Skeletal muscle satellite cell (primary cell): ENCODE measurements around the gene DKK1.

Experiments
- H3K27me3 ChIP-seq: 2 replicates; pipeline ENCODE4 v1.7.0; 2013; ENCODE audit warnings: low read length; ENCODE audit not compliant: control insufficient read depth, insufficient read depth
- H3K36me3 ChIP-seq: 2 replicates; pipeline ENCODE4 v1.7.0; 2013; ENCODE audit warnings: mild to moderate bottlenecking, control low read depth, low read length; ENCODE audit not compliant: insufficient read depth
- H3K4me1 ChIP-seq: 2 replicates; pipeline ENCODE4 v1.7.0; 2013; ENCODE audit warnings: low read length; ENCODE audit not compliant: control insufficient read depth, insufficient read depth
- H3K4me2 ChIP-seq: 2 replicates; pipeline ENCODE4 v1.7.0; 2013; ENCODE audit warnings: mild to moderate bottlenecking, low read length
- H3K4me3 ChIP-seq: 2 replicates; pipeline ENCODE4 v1.7.0; 2013; ENCODE audit warnings: low read length
- H3K9ac ChIP-seq: 2 replicates; pipeline ENCODE4 v1.7.0; 2013; ENCODE audit warnings: mild to moderate bottlenecking, low read depth, low read length, moderate library complexity
- H3K9me3 ChIP-seq: replicated peaks from 2 replicates; pipeline ENCODE4 v1.7.0; 2013; ENCODE audit warnings: mild to moderate bottlenecking, control low read depth, low read length

Gene DKK1

GRCh38 chr10:52318822-52319464 is 4.9 kb downstream of the DKK1 start:
- H3K27me3 ChIP-seq = no peaks in the 10 kb centered on the region
- H3K9me3 ChIP-seq = no peaks in the 10 kb centered on the region
- H3K4me3 ChIP-seq = peak overlapping the region; percentile 99
- H3K36me3 ChIP-seq = peaks cover 36% of the 10 kb centered on the region
- H3K4me2 ChIP-seq = peak overlapping the region; percentile 81
- peak overlapping the region; percentile 98 for H3K9ac ChIP-seq
- peaks cover 43% of the 10 kb centered on the region for H3K4me1 ChIP-seq

GRCh38 chr10:52319926-52320325 is 5.8 kb downstream of the DKK1 start:
- Histone ChIP-seq H3K27me3 (no peaks in the 10 kb centered on the region), H3K9me3 (no peaks in the 10 kb centered on the region), H3K36me3 (peaks cover 32% of the 10 kb centered on the region), H3K4me1 (peaks cover 43% of the 10 kb centered on the region), H3K9ac (peak overlapping the region; percentile 77), H3K4me3 (peak overlapping the region; percentile 23), H3K4me2 (peak overlapping the region; percentile 49)

GRCh38 chr10:52322323-52322722 is 8.2 kb downstream of the DKK1 start:
- Histone ChIP-seq H3K36me3 (peaks cover 10% of the 10 kb centered on the region), H3K27me3 (no peaks in the 10 kb centered on the region), H3K4me3 (no peak overlapping the region), H3K4me2 (no peak overlapping the region), H3K9me3 (no peaks in the 10 kb centered on the region), H3K4me1 (peaks cover 39% of the 10 kb centered on the region), H3K9ac (no peak overlapping the region)

GRCh38 chr10:52322936-52323335 is 8.9 kb downstream of the DKK1 start:
- Histone ChIP-seq H3K36me3 (peaks cover 4% of the 10 kb centered on the region), H3K27me3 (no peaks in the 10 kb centered on the region), H3K9me3 (no peaks in the 10 kb centered on the region), H3K4me1 (peaks cover 35% of the 10 kb centered on the region), H3K4me3 (no peak overlapping the region), H3K4me2 (no peak overlapping the region), H3K9ac (no peak overlapping the region)

GRCh38 chr10:52326382-52326781 is 12.3 kb downstream of the DKK1 start:
- Histone ChIP-seq H3K9me3 (no peaks in the 10 kb centered on the region), H3K4me1 (peaks cover 11% of the 10 kb centered on the region), H3K27me3 (no peaks in the 10 kb centered on the region), H3K4me3 (no peak overlapping the region), H3K4me2 (no peak overlapping the region), H3K9ac (no peak overlapping the region), H3K36me3 (no peaks in the 10 kb centered on the region)

GRCh38 chr10:52331638-52332364 is 17.7 kb downstream of the DKK1 start:
- no peak overlapping the region for H3K4me3 ChIP-seq
- peaks cover 23% of the 10 kb centered on the region for H3K4me1 ChIP-seq
- no peak overlapping the region for H3K9ac ChIP-seq
- no peaks in the 10 kb centered on the region for H3K27me3 ChIP-seq
- H3K9me3 ChIP-seq = no peaks in the 10 kb centered on the region
- H3K4me2 ChIP-seq = no peak overlapping the region
- H3K36me3 ChIP-seq = no peaks in the 10 kb centered on the region

GRCh38 chr10:52332815-52333214 is 18.7 kb downstream of the DKK1 start:
- H3K4me3 ChIP-seq = no peak overlapping the region
- H3K4me2 ChIP-seq = no peak overlapping the region
- no peaks in the 10 kb centered on the region for H3K9me3 ChIP-seq
- no peaks in the 10 kb centered on the region for H3K36me3 ChIP-seq
- H3K27me3 ChIP-seq = no peaks in the 10 kb centered on the region
- peaks cover 23% of the 10 kb centered on the region for H3K4me1 ChIP-seq
- no peak overlapping the region for H3K9ac ChIP-seq

- Histone ChIP-seq H3K4me3 (no peak overlapping the region), H3K9me3 (no peaks in the 10 kb centered on the region), H3K9ac (peak overlapping the region; percentile 47), H3K36me3 (no peaks in the 10 kb centered on the region), H3K4me1 (peaks cover 23% of the 10 kb centered on the region), H3K27me3 (no peaks in the 10 kb centered on the region), H3K4me2 (peak overlapping the region; percentile 16)
Observed at GRCh38 chr10:52334595-52334994, 20.5 kb downstream of the DKK1 start.

GRCh38 chr10:52335665-52336064 is 21.6 kb downstream of the DKK1 start:
- no peak overlapping the region for H3K4me3 ChIP-seq
- no peaks in the 10 kb centered on the region for H3K36me3 ChIP-seq
- peak overlapping the region; percentile 37 for H3K4me2 ChIP-seq
- peak overlapping the region; percentile 47 for H3K9ac ChIP-seq
- no peaks in the 10 kb centered on the region for H3K9me3 ChIP-seq
- peaks cover 23% of the 10 kb centered on the region for H3K4me1 ChIP-seq
- no peaks in the 10 kb centered on the region for H3K27me3 ChIP-seq

GRCh38 chr10:52337225-52337624 is 23.1 kb downstream of the DKK1 start:
- no peak overlapping the region for H3K9ac ChIP-seq
- no peaks in the 10 kb centered on the region for H3K27me3 ChIP-seq
- no peak overlapping the region for H3K4me2 ChIP-seq
- peaks cover 23% of the 10 kb centered on the region for H3K4me1 ChIP-seq
- H3K36me3 ChIP-seq = no peaks in the 10 kb centered on the region
- no peaks in the 10 kb centered on the region for H3K9me3 ChIP-seq
- H3K4me3 ChIP-seq = no peak overlapping the region

GRCh38 chr10:52343439-52343838 is 29.4 kb downstream of the DKK1 start:
- Histone ChIP-seq H3K4me1 (no peaks in the 10 kb centered on the region), H3K9me3 (no peaks in the 10 kb centered on the region), H3K4me3 (no peak overlapping the region), H3K36me3 (no peaks in the 10 kb centered on the region), H3K4me2 (no peak overlapping the region), H3K9ac (no peak overlapping the region), H3K27me3 (no peaks in the 10 kb centered on the region)
